ENCODE data around the gene SPACA7.
A peak's percentile ranks its signal among the peaks of the same experiment; 100 is the strongest.

The SPACA7 gene

GRCh38 chr13:112346173-112346898, 29.8 kb upstream of the SPACA7 start:
- no peak overlapping the region for H3K27ac Mint-ChIP-seq

GRCh38 chr13:112346899-112347229, 29.3 kb upstream of the SPACA7 start:
- Mint-ChIP-seq H3K27me3 (ENCODE audit: low read depth, poor library complexity) (peaks cover 83% of the 10 kb centered on the region), H3K36me3 (ENCODE audit: low read depth) (no peaks in the 10 kb centered on the region), H3K27ac (no peak overlapping the region), H3K4me1 (peaks cover 40% of the 10 kb centered on the region), H3K4me3 (peak overlapping the region; percentile 39), H3K9me3 (no peaks in the 10 kb centered on the region)
- no peak for DNase-seq
- TF ChIP-seq CTCF (IDR thresholded peaks at IDR 0.05), result no peak

More at GRCh38 chr13:112346173-112346898, 29.8 kb upstream of the SPACA7 start:
- Mint-ChIP-seq H3K27me3 (ENCODE audit: low read depth, poor library complexity) (peaks cover 82% of the 10 kb centered on the region), H3K4me1 (peaks cover 40% of the 10 kb centered on the region), H3K9me3 (no peaks in the 10 kb centered on the region), H3K36me3 (ENCODE audit: low read depth) (no peaks in the 10 kb centered on the region), H3K4me3 (peak overlapping the region; percentile 39)
- TF ChIP-seq CTCF (IDR thresholded peaks at IDR 0.05), result no peak
- DNase-seq, result peak; percentile 67

- no peak for DNase-seq
- Mint-ChIP-seq H3K27ac (no peak overlapping the region), H3K27me3 (ENCODE audit: low read depth, poor library complexity) (peaks cover 88% of the 10 kb centered on the region), H3K9me3 (no peaks in the 10 kb centered on the region), H3K36me3 (ENCODE audit: low read depth) (no peaks in the 10 kb centered on the region), H3K4me3 (no peak overlapping the region), H3K4me1 (peaks cover 40% of the 10 kb centered on the region)
- no peak for TF ChIP-seq CTCF (IDR thresholded peaks at IDR 0.05)
Measured at GRCh38 chr13:112347986-112348385, 28.2 kb upstream of the SPACA7 start.

- no peak for TF ChIP-seq CTCF (IDR thresholded peaks at IDR 0.05)
- H3K4me3 Mint-ChIP-seq, result no peak overlapping the region
- H3K36me3 Mint-ChIP-seq (ENCODE audit: low read depth), result no peaks in the 10 kb centered on the region
- peaks cover 39% of the 10 kb centered on the region for H3K4me1 Mint-ChIP-seq
- H3K9me3 Mint-ChIP-seq, result no peaks in the 10 kb centered on the region
- no peak for DNase-seq
- H3K27me3 Mint-ChIP-seq (ENCODE audit: low read depth, poor library complexity), result peaks cover 89% of the 10 kb centered on the region
- H3K27ac Mint-ChIP-seq, result no peak overlapping the region
Measured at GRCh38 chr13:112348642-112349345, 27.4 kb upstream of the SPACA7 start.

GRCh38 chr13:112349681-112350080, 26.5 kb upstream of the SPACA7 start:
- H3K4me3 Mint-ChIP-seq, result no peak overlapping the region
- H3K4me1 Mint-ChIP-seq, result peaks cover 30% of the 10 kb centered on the region
- H3K9me3 Mint-ChIP-seq, result no peaks in the 10 kb centered on the region
- no peak for DNase-seq
- peaks cover 80% of the 10 kb centered on the region for H3K27me3 Mint-ChIP-seq (ENCODE audit: low read depth, poor library complexity)
- TF ChIP-seq CTCF (IDR thresholded peaks at IDR 0.05), result no peak
- H3K36me3 Mint-ChIP-seq (ENCODE audit: low read depth), result no peaks in the 10 kb centered on the region
- H3K27ac Mint-ChIP-seq, result no peak overlapping the region
